ENCODE results near the gene PNP.
A peak's percentile ranks its signal among the peaks of the same experiment; 100 is the strongest.

DNA sequence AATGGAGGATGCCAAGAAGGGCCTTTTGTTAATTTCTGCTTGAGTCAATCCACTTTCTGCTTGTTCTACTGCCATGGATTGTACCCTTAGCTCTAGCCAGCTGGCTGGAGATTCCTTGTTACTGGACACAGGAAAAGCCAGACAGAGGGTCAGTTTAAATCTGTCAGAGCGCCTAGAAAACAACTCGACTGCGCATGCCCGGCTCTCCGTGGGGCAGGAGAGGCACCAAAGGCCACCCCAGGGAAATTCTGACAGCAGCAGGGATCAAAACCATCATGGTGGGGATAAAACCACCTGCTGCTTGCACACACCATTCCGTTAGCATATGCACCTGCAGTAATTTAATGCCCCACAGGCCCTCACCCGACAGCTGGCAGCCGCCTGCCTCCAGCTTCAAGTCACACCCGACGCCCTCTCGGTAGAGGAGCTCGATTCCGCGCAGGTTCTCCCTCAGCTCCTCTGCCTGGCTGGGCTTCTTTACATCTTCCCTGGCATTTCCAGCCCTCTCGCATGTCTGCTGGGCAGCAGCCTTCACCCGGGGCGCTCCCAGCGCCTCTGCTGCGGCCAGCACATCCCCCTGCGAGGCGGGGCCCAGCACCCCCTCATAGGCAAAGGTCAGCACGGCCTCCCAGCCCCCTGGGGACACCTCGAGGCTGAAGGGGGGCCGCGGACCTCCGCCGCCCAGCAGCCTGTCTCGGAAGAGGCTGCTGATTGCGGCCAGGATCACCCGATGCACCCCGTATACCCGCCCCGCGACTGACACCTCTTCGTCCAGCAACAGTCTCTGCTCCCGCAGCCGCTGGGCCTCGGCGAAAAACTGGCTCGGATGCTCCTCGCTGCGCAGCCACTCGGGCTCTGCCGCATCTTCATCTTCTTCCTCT, 34.3 kb upstream of the PNP start:
- TF ChIP-seq CTCF (IDR thresholded peaks at IDR 0.05 in 4 of 5, conservative IDR thresholded peaks at IDR 0.05 in 1 of 5) (no peak), POLR2A (IDR thresholded peaks at IDR 0.05) (peak in 1 of 2 donors; percentile 48)

All from gastrocnemius medialis (tissue), 4 donors.